GM06990 (cell line): ENCODE results near the gene MICALL1.
"Not testable (repeated sequence)": the region's sequence is repeated elsewhere in the genome, so short reads cannot be mapped to it uniquely, and the experiment has no call there.

Source experiments
- DNase-seq: peaks from one replicate; pipeline ENCODE4 v3.0.0-alpha.2; 2011; ENCODE audit not compliant: insufficient read length; ENCODE audit errors: extremely low read depth
- H3K27me3 ChIP-seq: replicated peaks from 2 replicates; pipeline ENCODE4 v1.6.0; 2011; ENCODE audit warnings: low read length; ENCODE audit not compliant: control insufficient read depth, insufficient read depth
- H3K36me3 ChIP-seq: 2 replicates; pipeline ENCODE4 v1.5.1; 2011; ENCODE audit warnings: low read length; ENCODE audit not compliant: control insufficient read depth, insufficient read depth
- H3K4me3 ChIP-seq: replicated peaks from 2 replicates; pipeline ENCODE4 v1.5.1; 2011; ENCODE audit warnings: low read depth, mild to moderate bottlenecking, control low read depth, low read length
- CTCF ChIP-seq: IDR thresholded peaks from 2 replicates; pipeline ENCODE4 v1.5.1; 2011; ENCODE audit warnings: low read length, control low read depth, mild to moderate bottlenecking, inconsistent platforms; ENCODE audit not compliant: insufficient read depth, poor library complexity, severe bottlenecking

MICALL1 gene

GRCh38 chr22:37943825-37944198 lies 37.7 kb downstream of the MICALL1 start:
- no peak for TF ChIP-seq CTCF
- no peaks in the 10 kb centered on the region for H3K27me3 ChIP-seq
- H3K4me3 ChIP-seq = no peak overlapping the region
- no peak for DNase-seq
- peaks cover 10% of the 10 kb centered on the region for H3K36me3 ChIP-seq

DNA sequence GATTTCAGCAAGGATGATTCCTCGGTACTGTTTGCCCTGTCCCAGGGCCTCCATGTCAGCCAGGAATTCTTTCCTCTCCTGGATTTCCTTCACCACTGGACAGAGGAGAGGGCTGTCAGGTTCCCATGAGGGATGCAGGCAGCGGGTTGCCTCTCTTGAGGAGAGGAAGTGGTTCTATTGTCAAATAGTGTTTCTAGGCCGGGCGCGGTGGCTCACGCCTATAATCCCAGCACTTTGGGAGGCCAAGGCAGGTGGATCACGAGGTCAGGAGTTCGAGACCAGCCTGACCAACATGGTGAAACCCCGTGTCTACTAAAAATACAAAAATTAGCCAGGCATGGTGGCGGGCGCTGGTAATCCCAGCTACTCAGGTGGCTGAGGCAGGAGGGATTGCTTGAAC lies 38.3 kb downstream of the MICALL1 start:
- H3K36me3 ChIP-seq, DNase-seq, H3K27me3 ChIP-seq, H3K4me3 ChIP-seq: not testable (repeated sequence)

DNA sequence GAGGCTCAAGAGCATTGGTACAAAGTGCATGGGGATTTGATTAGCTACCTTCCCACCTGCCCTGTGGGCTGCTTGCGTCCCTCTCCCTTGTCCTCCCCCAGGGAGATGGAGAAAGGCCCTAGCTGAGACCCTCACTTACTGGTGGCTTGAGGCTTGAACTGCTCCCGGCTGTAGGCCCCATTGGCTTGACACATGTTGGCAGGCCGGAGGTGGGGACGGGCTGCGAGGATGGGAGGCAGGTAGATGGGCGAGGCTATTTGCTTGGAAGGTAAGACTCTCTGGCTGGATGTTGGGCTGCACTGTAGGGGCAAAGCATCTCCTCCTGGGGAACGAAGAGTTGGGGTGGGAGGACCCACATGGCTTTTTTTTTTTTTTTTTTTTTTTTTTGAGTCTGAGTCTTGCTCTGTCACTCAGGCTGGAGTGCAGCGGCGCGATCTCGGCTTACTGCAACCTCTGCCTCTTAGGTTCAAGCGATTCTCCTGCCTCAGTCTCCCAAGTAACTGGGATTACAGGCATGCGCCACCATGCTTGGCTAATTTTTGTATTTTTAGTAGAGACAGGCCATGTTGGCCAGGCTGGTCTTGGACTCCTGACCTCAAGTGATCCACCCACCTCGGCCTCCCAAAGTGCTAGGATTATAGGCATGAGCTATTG lies 41.2 kb downstream of the MICALL1 start:
- H3K27me3 ChIP-seq, H3K36me3 ChIP-seq, DNase-seq, H3K4me3 ChIP-seq: not testable (repeated sequence)

GRCh38 chr22:37951305-37951704 lies 45.2 kb downstream of the MICALL1 start:
- DNase-seq = no peak
- Histone ChIP-seq H3K27me3 (no peaks in the 10 kb centered on the region), H3K4me3 (no peak overlapping the region), H3K36me3 (no peaks in the 10 kb centered on the region)
- no peak for TF ChIP-seq CTCF

- H3K27me3 ChIP-seq, DNase-seq, H3K36me3 ChIP-seq: not testable (repeated sequence)
- H3K4me3 ChIP-seq = peak overlapping the region; percentile 93
Observed at GRCh38 chr22:37952629-37953028, 46.5 kb downstream of the MICALL1 start.

- no peak for TF ChIP-seq CTCF
- Histone ChIP-seq H3K4me3 (peak overlapping the region; percentile 93), H3K36me3 (peaks cover 8% of the 10 kb centered on the region), H3K27me3 (no peaks in the 10 kb centered on the region)
- DNase-seq = no peak
Observed at GRCh38 chr22:37953062-37953436, 47.0 kb downstream of the MICALL1 start.

- Histone ChIP-seq H3K4me3 (peak within 1 kb of the TSS; percentile 93), H3K36me3 (peaks cover 8% of the 10 kb centered on the region), H3K27me3 (no peaks in the 10 kb centered on the region)
- peak; percentile 10 for TF ChIP-seq CTCF
- DNase-seq = peak; percentile 88
Observed at GRCh38 chr22:37953437-37954179, 47.5 kb downstream of the MICALL1 start, which contains the start of the genes C22orf23 and POLR2F. C22orf23 (minus strand) TSS chr22:37953601; CDS start chr22:37953149, 452 bp downstream. POLR2F (plus strand) TSS chr22:37953699; CDS start chr22:37953788, 89 bp downstream.
